HepG2 (cell line): ENCODE results near the gene MORC4. TPM values are rescaled to one million over a fixed set of nuclear protein-coding genes. Genes with fewer than 3 reads are reported as not detected.

Experiments used
- BCLAF1 ChIP-seq: fragments of 450-650 bp; IDR thresholded peaks from 2 replicates; pipeline ENCODE4 v1.6.1; 2017; ENCODE audit warnings: mild to moderate bottlenecking
- CBX1 ChIP-seq: IDR thresholded peaks from one replicate; pipeline ENCODE4 v1.6.1; 2016; ENCODE audit warnings: antibody characterized with exemption, low read depth
- CREB1 ChIP-seq, 2 experiments: fragments of 450-650 bp in 1 of 2; IDR thresholded peaks; 2 replicates each; pipeline ENCODE4 v1.6.1; 2016 to 2017; ENCODE audit warnings: control low read depth in 1 of 2, mild to moderate bottlenecking in 1 of 2, missing compliant biosample characterization in 1 of 2, missing genetic modification characterization in 1 of 2
- DPF2 ChIP-seq: sonication (generic); formaldehyde crosslinking; IDR thresholded peaks from 2 replicates; pipeline ENCODE4 v1.4.0; 2020; ENCODE audit warnings: mild to moderate bottlenecking, low read depth, missing genetic modification reagents, borderline replicate concordance
- ELF4 ChIP-seq: sonication (generic); formaldehyde crosslinking; IDR thresholded peaks from 2 replicates; pipeline ENCODE4 v1.5.0; 2020; ENCODE audit warnings: missing genetic modification reagents, mild to moderate bottlenecking, moderate library complexity, borderline replicate concordance
- FOXK2 ChIP-seq: fragments of 450-650 bp; IDR thresholded peaks from 2 replicates; pipeline ENCODE4 v1.6.1; 2016
- GTF3A ChIP-seq: sonication (generic); formaldehyde crosslinking; conservative IDR thresholded peaks from 2 replicates; pipeline ENCODE4 v1.4.0; 2020; ENCODE audit warnings: mild to moderate bottlenecking, missing genetic modification reagents
- JDP2 ChIP-seq: sonication (generic); formaldehyde crosslinking; IDR thresholded peaks from 2 replicates; pipeline ENCODE4 v1.8.1; 2022; ENCODE audit warnings: missing genetic modification reagents, borderline replicate concordance
- JUNB ChIP-seq: sonication (generic); formaldehyde crosslinking; IDR thresholded peaks from 2 replicates; pipeline ENCODE4 v1.8.0; 2022; ENCODE audit warnings: missing genetic modification reagents, mild to moderate bottlenecking, borderline replicate concordance
- KAT8 ChIP-seq: IDR thresholded peaks from 2 replicates; pipeline ENCODE4 v1.6.1; 2016; ENCODE audit warnings: missing genetic modification reagents, missing compliant biosample characterization
- LRRFIP1 ChIP-seq: sonication (generic); formaldehyde crosslinking; conservative IDR thresholded peaks from 2 replicates; pipeline ENCODE4 v1.4.0; 2020; ENCODE audit warnings: missing genetic modification reagents
- NFRKB ChIP-seq: fragments of 450-650 bp; IDR thresholded peaks from 2 replicates; pipeline ENCODE4 v1.6.1; 2017
- PHF8 ChIP-seq: sonication (generic); formaldehyde crosslinking; IDR thresholded peaks from 2 replicates; pipeline ENCODE4 v1.5.0; 2020; ENCODE audit warnings: missing genetic modification reagents
- RORA ChIP-seq: sonication (generic); formaldehyde crosslinking; IDR thresholded peaks from 2 replicates; pipeline ENCODE4 v1.5.0; 2020; ENCODE audit warnings: mild to moderate bottlenecking, missing genetic modification reagents, moderate library complexity
- SCMH1 ChIP-seq: sonication (generic); formaldehyde crosslinking; IDR thresholded peaks from 2 replicates; pipeline ENCODE4 v1.9.0; 2021; ENCODE audit warnings: missing genetic modification reagents, mild to moderate bottlenecking, borderline replicate concordance
- SNRNP70 ChIP-seq: fragments of 200-400 bp; formaldehyde crosslinking; IDR thresholded peaks from 2 replicates; pipeline ENCODE4 v1.6.1; 2017; ENCODE audit warnings: mild to moderate bottlenecking, low read depth, low read length, moderate library complexity
- SRSF1 ChIP-seq: fragments of 200-400 bp; formaldehyde crosslinking; optimal IDR thresholded peaks from 2 replicates; pipeline ENCODE3; 2017; ENCODE audit warnings: mild to moderate bottlenecking, low read depth, low read length, moderate library complexity
- SRY ChIP-seq: sonication (generic); formaldehyde crosslinking; IDR thresholded peaks from 2 replicates; pipeline ENCODE4 v1.8.0; 2022; ENCODE audit warnings: mild to moderate bottlenecking, missing genetic modification reagents
- YEATS4 ChIP-seq: sonication (generic); formaldehyde crosslinking; IDR thresholded peaks from 2 replicates; pipeline ENCODE4 v1.4.0; 2020; ENCODE audit warnings: missing genetic modification reagents, borderline replicate concordance
- ZNF12 ChIP-seq: sonication (generic); formaldehyde crosslinking; IDR thresholded peaks from 2 replicates; pipeline ENCODE4 v1.5.0; 2020; ENCODE audit warnings: missing genetic modification reagents
- ZNF713 ChIP-seq: sonication (generic); formaldehyde crosslinking; IDR thresholded peaks from 2 replicates; pipeline ENCODE4 v1.4.0; 2020; ENCODE audit warnings: mild to moderate bottlenecking, missing genetic modification reagents
- ZNF816 ChIP-seq: sonication (generic); formaldehyde crosslinking; IDR thresholded peaks from 2 replicates; pipeline ENCODE4 v1.8.0; 2022; ENCODE audit warnings: missing genetic modification reagents, mild to moderate bottlenecking, borderline replicate concordance
- ZSCAN31 ChIP-seq: sonication (generic); formaldehyde crosslinking; IDR thresholded peaks from 2 replicates; pipeline ENCODE4 v1.5.0; 2020; ENCODE audit warnings: low read depth, mild to moderate bottlenecking, missing genetic modification reagents
- ZSCAN9 ChIP-seq: IDR thresholded peaks from 2 replicates; pipeline ENCODE4 v1.6.1; 2016; ENCODE audit warnings: borderline replicate concordance
- polyA plus RNA-seq, 8 experiments: library from polyadenylated mRNA; depleted of rRNA in 3 of 8; stranded (reverse) in 7 of 8; unstranded in 1 of 8; fragments of >200 nt; fragmentation: Illumina TruSeq in 4 of 8; extraction: Trizol in 4 of 8; gene quantifications; 2 replicates each; pipeline versions ENCODE4 v1.2.1 to v1.2.3, GENCODE V29; 2011 to 2016; ENCODE audit warnings: low read depth in 4 of 8, missing spikeins in 1 of 8, mixed read lengths in 1 of 8; ENCODE audit not compliant: insufficient read depth in 1 of 8
- total RNA-seq, 5 experiments: library from RNA; depleted of rRNA; stranded (reverse); fragments of >200 nt; fragmentation: Illumina TruSeq; extraction: Trizol; gene quantifications; 2 replicates each; pipeline ENCODE4 v1.2.3, GENCODE V29; 2016; ENCODE audit warnings: low read depth in 1 of 5

MORC4 gene
- total and polyA plus RNA-seq, 2 of the 13 experiments (the other 11 are each of a cell fraction or from before 2014, with no cell fraction given) = 7.3 to 17.6 TPM

- no peak for TF ChIP-seq SRSF1
- no peak for TF ChIP-seq YEATS4 (CRISPR knock-in tag)
- no peak for TF ChIP-seq NFRKB
- peak; percentile 60; the same call in 1 of the 2 replicates for TF ChIP-seq DPF2 (CRISPR knock-in tag)
- TF ChIP-seq GTF3A (CRISPR knock-in tag) = no peak
- no peak for TF ChIP-seq JDP2
- no peak for TF ChIP-seq ZSCAN31 (CRISPR knock-in tag)
- no peak for TF ChIP-seq PHF8
- no peak for TF ChIP-seq ZNF12
- TF ChIP-seq KAT8 (CRISPR knock-in tag) = 0 out of 2 replicates have a peak, but pooled peaks have one; percentile 24
- TF ChIP-seq SCMH1 (CRISPR knock-in tag) = no peak
- no peak for TF ChIP-seq SNRNP70
- TF ChIP-seq CBX1 = no peak
- TF ChIP-seq FOXK2 = no peak
- TF ChIP-seq LRRFIP1 (CRISPR knock-in tag) = no peak
- TF ChIP-seq ELF4 (CRISPR knock-in tag) = no peak
- TF ChIP-seq JUNB = peak; percentile 17; the same call in 1 of the 2 replicates
- no peak for TF ChIP-seq ZSCAN9 (CRISPR knock-in tag)
- no peak for TF ChIP-seq CREB1 (IDR thresholded peaks at IDR 0.05)
- TF ChIP-seq CREB1 (CRISPR knock-in tag; IDR thresholded peaks at IDR 0.05) = no peak
- no peak for TF ChIP-seq ZNF713 (CRISPR knock-in tag)
- no peak for TF ChIP-seq ZNF816 (CRISPR knock-in tag)
- no peak for TF ChIP-seq RORA (CRISPR knock-in tag)
- no peak for TF ChIP-seq BCLAF1
- no peak for TF ChIP-seq SRY (CRISPR knock-in tag)
These were observed 44.8 kb downstream of the MORC4 start (continued) for GRCh38 chrX:106955004-106955772.
